GM12878 (cell line): ENCODE data around the gene ASB8. TPM values are rescaled to one million over a fixed set of nuclear protein-coding genes. Genes with fewer than 3 reads are reported as not detected.

Experiments
- ATAC-seq: fragments of 200-7000 bp; cut with Tn5 transposase; 3 replicates; pipeline ENCODE4 v1.9.1; 2020; ENCODE audit warnings: mild to moderate bottlenecking, moderate library complexity
- BruUV-seq: library from RNA; stranded (reverse); fragments of 400-500 nt; replicated peaks from 2 replicates; lab custom pipeline; 2021; lab: Mats Ljungman, UMichigan
- CTCF ChIA-PET: fragments of 300-600 bp; sonication (Branson Sonifier 250); formaldehyde crosslinking; extraction: SDS; loops from one replicate; lab custom pipeline; 2021; ENCODE audit warnings: inconsistent platforms; lab: Yijun Ruan, JAX
- POLR2A ChIA-PET: fragments of 350-600 bp; formaldehyde crosslinking; extraction: SDS; loops from one replicate; lab custom pipeline; 2021; ENCODE audit warnings: inconsistent platforms; lab: Charles Lee
- RAD21 ChIA-PET: fragments of 300-600 bp; sonication (Branson Sonifier 250); formaldehyde crosslinking; loops from one replicate; lab custom pipeline; 2023; ENCODE audit warnings: antibody characterized with exemption; ENCODE audit not compliant: unreplicated experiment; lab: Charles Lee
- SMC1A ChIA-PET: fragments of 300-600 bp; sonication (Branson Sonifier 250); formaldehyde crosslinking; loops from one replicate; lab custom pipeline; 2023; ENCODE audit not compliant: unreplicated experiment, uncharacterized antibody; lab: Charles Lee
- DNase-seq: peaks from one replicate; pipeline ENCODE4 v3.0.0-alpha.2; 2011; ENCODE audit warnings: low read depth, low spot score
- FAIRE-seq: peaks from 3 replicates; lab custom pipeline; 2011; peaks lifted over from hg19 to GRCh38; lab: Jason Lieb, UNC
- H2AFZ ChIP-seq: 2 replicates; pipeline ENCODE4 v1.6.0; 2011; ENCODE audit warnings: low read depth, low read length, control low read depth; ENCODE audit not compliant: control insufficient read depth
- H3K27ac ChIP-seq: 2 replicates; pipeline ENCODE4 v1.5.1; 2011; ENCODE audit warnings: control low read depth; ENCODE audit not compliant: control insufficient read depth, insufficient read depth
- H3K27me3 ChIP-seq, 2 experiments: replicated peaks in 1 of 2; 2 replicates each; pipeline versions ENCODE4 v1.6.0 to v1.6.1; 2011; ENCODE audit warnings: low read length in 1 of 2; ENCODE audit not compliant: control insufficient read depth in 2 of 2, insufficient read depth in 2 of 2
- H3K36me3 ChIP-seq, 2 experiments: 2 replicates each; pipeline ENCODE4 v1.5.1; 2011; ENCODE audit warnings: low read length in 1 of 2; ENCODE audit not compliant: control insufficient read depth in 2 of 2, insufficient read depth in 2 of 2
- H3K4me1 ChIP-seq: 2 replicates; pipeline ENCODE4 v1.6.1; 2011; ENCODE audit warnings: mild to moderate bottlenecking, low read length, moderate library complexity, mixed read lengths; ENCODE audit not compliant: control insufficient read depth, insufficient read depth
- H3K4me2 ChIP-seq: 2 replicates; pipeline ENCODE4 v1.6.0; 2011; ENCODE audit warnings: control low read depth; ENCODE audit not compliant: control insufficient read depth, insufficient read depth
- H3K4me3 ChIP-seq: fragments of 200-600 bp; sonication (generic); 2 replicates; pipeline ENCODE4 v1.5.1; 2016
- H3K79me2 ChIP-seq: 2 replicates; pipeline ENCODE4 v1.6.0; 2011; ENCODE audit warnings: low read length; ENCODE audit not compliant: control insufficient read depth, insufficient read depth
- H3K9ac ChIP-seq: 2 replicates; pipeline ENCODE4 v1.8.0; 2011; ENCODE audit warnings: low read length, control low read depth, mixed read lengths; ENCODE audit not compliant: control insufficient read depth, insufficient read depth
- H3K9me3 ChIP-seq: replicated peaks from 3 replicates; pipeline ENCODE4 v1.5.1; 2011; ENCODE audit warnings: mild to moderate bottlenecking, low read length; ENCODE audit not compliant: control insufficient read depth, insufficient read depth
- H4K20me1 ChIP-seq: 2 replicates; pipeline ENCODE4 v1.6.0; 2011; ENCODE audit not compliant: control insufficient read depth, insufficient read depth
- EP300 ChIP-seq, 2 experiments: fragments of 150-350 bp in 1 of 2; IDR thresholded peaks; 2 replicates each; pipeline ENCODE4 v1.6.1; 2011 to 2012; ENCODE audit warnings: low read depth in 2 of 2, low read length in 2 of 2, borderline replicate concordance in 1 of 2, improper control_type of control experiment in 1 of 2, inconsistent platforms in 1 of 2; ENCODE audit not compliant: control insufficient read depth in 1 of 2
- FOXM1 ChIP-seq: IDR thresholded peaks from 2 replicates; pipeline ENCODE4 v1.6.1; 2012; ENCODE audit warnings: low read depth, mild to moderate bottlenecking, inconsistent platforms, low read length, moderate library complexity
- MYB ChIP-seq: fragments of 150-350 bp; IDR thresholded peaks from 2 replicates; pipeline ENCODE4 v1.6.1; 2014; ENCODE audit warnings: mild to moderate bottlenecking, low read depth, low read length, borderline replicate concordance
- PAX8 ChIP-seq: fragments of 450-650 bp; IDR thresholded peaks from 2 replicates; pipeline ENCODE4 v1.6.1; 2017; ENCODE audit warnings: mild to moderate bottlenecking, moderate library complexity
- WRNIP1 ChIP-seq: IDR thresholded peaks from 2 replicates; pipeline ENCODE4 v1.6.1; 2011; ENCODE audit warnings: low read depth, low read length, improper control_type of control experiment, borderline replicate concordance
- ZNF687 ChIP-seq: fragments of 450-650 bp; IDR thresholded peaks from 2 replicates; pipeline ENCODE4 v1.6.1; 2017; ENCODE audit warnings: mild to moderate bottlenecking, moderate library complexity
- in situ Hi-C: fragments of 300-500 bp; cut with MboI; formaldehyde crosslinking; loops from 9 replicates; pipeline ENCODE4 v1.14.3; 2018; ENCODE audit warnings: mixed read lengths
- intact Hi-C: fragments of 100-400 bp; cut with micrococcal nuclease; formaldehyde crosslinking; loops from one replicate; pipeline ENCODE4 v1.14.2; 2022; ENCODE audit not compliant: unreplicated experiment
- polyA plus RNA-seq, 11 experiments: library from polyadenylated mRNA; depleted of rRNA in 4 of 11; unstranded in 6 of 11; stranded (reverse) in 5 of 11; fragments of >200 nt; fragmentation: Nextera tagmentation in 4 of 11; fragmentation: Illumina TruSeq in 1 of 11; extraction: Ambion mirVana in 4 of 11; extraction: Trizol in 1 of 11; gene quantifications; 1 replicate in 1 of 11; 2 replicates in 10 of 11; pipeline versions ENCODE4 v1.2.1 to v1.2.3, GENCODE V29; 2011 to 2016; ENCODE audit warnings: inconsistent platforms in 2 of 11, missing spikeins in 2 of 11, low read depth in 1 of 11
- total RNA-seq, 4 experiments: library from RNA; depleted of rRNA in 3 of 4; stranded (reverse); fragments of >200 nt in 3 of 4; fragmentation: Illumina TruSeq in 1 of 4; extraction: Trizol in 1 of 4; gene quantifications; 2 replicates each; pipeline versions ENCODE4 v1.2.1 to v1.2.3, GENCODE V29; 2013 to 2021

ASB8 gene
- total and polyA plus RNA-seq, 10 of the 15 experiments (the other 5 are each of a cell fraction or from before 2014, with no cell fraction given): 23.7 to 48.0 (median 29.1) TPM

GRCh38 chr12:48192861-48193260 is 35.5 kb upstream of the ASB8 start (continued):
- no peak for TF ChIP-seq ZNF687
- TF ChIP-seq PAX8: no peak
- TF ChIP-seq MYB: no peak

- DNase-seq (no peak), ATAC-seq (no peak), FAIRE-seq (no peak)
- H3K4me3 ChIP-seq: no peak overlapping the region
- BruUV-seq: no TSS peak
- H3K27me3 ChIP-seq: peaks cover 0 to 2% of the 10 kb centered on the region in 2 experiments; a peak in 1 of 4 replicates
- TF ChIP-seq FOXM1: no peak
- TF ChIP-seq WRNIP1: no peak
- TF ChIP-seq EP300 (IDR thresholded peaks at IDR 0.05; ENCODE audit: borderline replicate concordance in 1 of 2, control insufficient read depth in 1 of 2, low read depth in 2 of 2, low read length in 2 of 2): no peak
- ChIA-PET CTCF (no interaction called here), POLR2A (no interaction called here), RAD21 (no interaction called here), SMC1A (no interaction called here)
- H3K79me2 ChIP-seq: no peaks in the 10 kb centered on the region
- no peaks in the 10 kb centered on the region for H3K9me3 ChIP-seq
- intact Hi-C loops: loop anchor here (10.0 kb wide), 1 partner anchor 164 kb away; the partner anchor contains the start of gene ZNF641
- H3K9ac ChIP-seq: no peak overlapping the region
- H3K4me1 ChIP-seq: no peaks in the 10 kb centered on the region
- in situ Hi-C loops: no loop called here
- H3K4me2 ChIP-seq: no peak overlapping the region
- no peaks in the 10 kb centered on the region for H4K20me1 ChIP-seq
- no peak overlapping the region for H2AFZ ChIP-seq
- no peak overlapping the region for H3K27ac ChIP-seq
- H3K36me3 ChIP-seq: no peaks in the 10 kb centered on the region
Measured at GRCh38 chr12:48191096-48191495, 33.8 kb upstream of the ASB8 start.
